GM06990 (cell line): Measurements from ENCODE around the gene GBX1.

Source experiments
- DNase-seq: peaks from one replicate; pipeline ENCODE4 v3.0.0-alpha.2; 2011; ENCODE audit not compliant: insufficient read length; ENCODE audit errors: extremely low read depth
- H3K27me3 ChIP-seq: replicated peaks from 2 replicates; pipeline ENCODE4 v1.6.0; 2011; ENCODE audit warnings: low read length; ENCODE audit not compliant: control insufficient read depth, insufficient read depth
- H3K36me3 ChIP-seq: 2 replicates; pipeline ENCODE4 v1.5.1; 2011; ENCODE audit warnings: low read length; ENCODE audit not compliant: control insufficient read depth, insufficient read depth
- H3K4me3 ChIP-seq: replicated peaks from 2 replicates; pipeline ENCODE4 v1.5.1; 2011; ENCODE audit warnings: low read depth, mild to moderate bottlenecking, control low read depth, low read length
- TF ChIP-seq, protein P1 (sequence below): IDR thresholded peaks from 2 replicates; pipeline ENCODE4 v1.5.1; 2011; ENCODE audit warnings: low read length, control low read depth, mild to moderate bottlenecking, inconsistent platforms; ENCODE audit not compliant: insufficient read depth, poor library complexity, severe bottlenecking

The GBX1 gene

DNA sequence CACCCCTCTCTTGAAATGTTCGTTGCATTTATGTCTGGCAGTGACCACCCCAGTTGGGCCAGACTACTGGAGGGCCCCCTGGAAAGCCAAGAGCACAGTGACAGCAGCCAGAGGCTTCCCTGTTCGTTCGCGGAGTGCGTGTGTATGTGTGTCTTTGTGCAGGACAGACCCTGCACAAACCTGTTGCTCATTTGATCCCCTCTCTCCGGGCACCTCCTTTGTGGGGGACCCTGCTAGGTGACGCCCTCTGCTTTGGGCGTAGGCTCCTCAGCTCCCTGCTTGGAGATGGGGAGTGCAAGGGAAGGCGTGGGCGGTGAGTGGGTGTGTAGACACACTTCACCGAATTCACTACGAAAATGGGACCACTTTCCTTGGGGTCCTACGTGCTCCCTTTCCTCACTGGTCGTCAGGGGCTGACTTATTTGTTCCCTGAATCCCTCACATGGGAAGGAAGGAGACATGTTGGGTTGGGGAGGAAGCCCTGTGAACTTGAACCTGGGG lies 42.5 kb downstream of the GBX1 start:
- TF ChIP-seq, protein P1, sequence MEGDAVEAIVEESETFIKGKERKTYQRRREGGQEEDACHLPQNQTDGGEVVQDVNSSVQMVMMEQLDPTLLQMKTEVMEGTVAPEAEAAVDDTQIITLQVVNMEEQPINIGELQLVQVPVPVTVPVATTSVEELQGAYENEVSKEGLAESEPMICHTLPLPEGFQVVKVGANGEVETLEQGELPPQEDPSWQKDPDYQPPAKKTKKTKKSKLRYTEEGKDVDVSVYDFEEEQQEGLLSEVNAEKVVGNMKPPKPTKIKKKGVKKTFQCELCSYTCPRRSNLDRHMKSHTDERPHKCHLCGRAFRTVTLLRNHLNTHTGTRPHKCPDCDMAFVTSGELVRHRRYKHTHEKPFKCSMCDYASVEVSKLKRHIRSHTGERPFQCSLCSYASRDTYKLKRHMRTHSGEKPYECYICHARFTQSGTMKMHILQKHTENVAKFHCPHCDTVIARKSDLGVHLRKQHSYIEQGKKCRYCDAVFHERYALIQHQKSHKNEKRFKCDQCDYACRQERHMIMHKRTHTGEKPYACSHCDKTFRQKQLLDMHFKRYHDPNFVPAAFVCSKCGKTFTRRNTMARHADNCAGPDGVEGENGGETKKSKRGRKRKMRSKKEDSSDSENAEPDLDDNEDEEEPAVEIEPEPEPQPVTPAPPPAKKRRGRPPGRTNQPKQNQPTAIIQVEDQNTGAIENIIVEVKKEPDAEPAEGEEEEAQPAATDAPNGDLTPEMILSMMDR, result no peak
- no peaks in the 10 kb centered on the region for H3K27me3 ChIP-seq
- peaks cover 10% of the 10 kb centered on the region for H3K36me3 ChIP-seq
- H3K4me3 ChIP-seq, result no peak overlapping the region
- no peak for DNase-seq

DNA sequence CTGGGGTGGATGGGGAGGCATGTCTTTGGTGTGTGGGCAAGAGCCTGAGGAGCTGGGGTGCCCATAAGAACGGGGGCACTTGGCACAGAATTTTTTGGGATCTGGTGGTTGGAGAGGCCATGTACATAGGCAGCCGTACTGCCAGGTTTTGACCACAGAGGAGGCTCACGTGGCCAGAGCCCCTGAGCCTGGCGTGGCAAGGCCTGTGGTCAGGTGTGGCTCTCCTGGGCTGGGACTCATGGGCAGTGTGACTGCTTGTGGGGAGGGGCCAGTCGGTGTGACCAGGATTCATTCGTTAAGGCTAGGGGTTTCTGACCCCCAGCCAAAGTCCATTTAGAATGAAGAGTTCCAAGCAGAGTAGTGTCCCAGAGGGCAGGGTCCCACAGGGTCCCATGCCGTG lies 43.0 kb downstream of the GBX1 start:
- no peak overlapping the region for H3K4me3 ChIP-seq
- no peaks in the 10 kb centered on the region for H3K27me3 ChIP-seq
- H3K36me3 ChIP-seq, result peaks cover 10% of the 10 kb centered on the region
- DNase-seq, result no peak
- TF ChIP-seq, protein P1, result no peak

DNA sequence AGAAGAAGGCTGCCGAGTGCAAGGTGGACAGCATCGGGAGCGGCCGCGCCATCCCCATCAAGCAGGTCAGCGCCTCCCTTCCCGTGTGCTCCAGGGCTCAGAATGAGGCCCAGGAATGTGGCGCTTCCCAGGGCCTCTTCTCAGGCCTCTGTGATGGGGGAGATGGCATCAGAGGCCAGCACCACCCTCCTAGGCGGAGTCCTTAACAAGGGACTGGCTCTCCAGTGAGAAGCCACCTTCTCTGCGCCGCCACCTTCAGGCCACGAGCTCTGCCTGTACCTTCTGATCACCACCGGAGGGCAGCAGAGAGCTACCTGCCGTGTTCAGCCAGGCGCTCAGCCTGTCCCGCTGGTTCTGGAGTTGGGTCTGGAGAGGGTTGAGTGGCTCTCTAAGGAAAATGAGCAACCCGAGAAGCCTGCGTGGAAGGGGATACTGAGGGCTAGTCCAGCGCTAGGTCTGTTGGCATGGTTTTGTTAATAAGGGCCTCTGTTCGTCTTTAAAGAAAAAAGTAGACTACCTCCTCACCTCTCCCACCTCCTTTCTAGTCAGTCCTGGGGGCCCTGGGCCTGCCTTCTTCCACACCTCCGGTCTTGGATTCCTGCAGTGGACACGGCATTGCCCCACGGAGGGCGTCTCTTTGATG lies 43.6 kb downstream of the GBX1 start:
- no peaks in the 10 kb centered on the region for H3K27me3 ChIP-seq
- TF ChIP-seq, protein P1, result peak; percentile 99
- DNase-seq, result peak; percentile 56
- peaks cover 11% of the 10 kb centered on the region for H3K36me3 ChIP-seq
- no peak overlapping the region for H3K4me3 ChIP-seq

DNA sequence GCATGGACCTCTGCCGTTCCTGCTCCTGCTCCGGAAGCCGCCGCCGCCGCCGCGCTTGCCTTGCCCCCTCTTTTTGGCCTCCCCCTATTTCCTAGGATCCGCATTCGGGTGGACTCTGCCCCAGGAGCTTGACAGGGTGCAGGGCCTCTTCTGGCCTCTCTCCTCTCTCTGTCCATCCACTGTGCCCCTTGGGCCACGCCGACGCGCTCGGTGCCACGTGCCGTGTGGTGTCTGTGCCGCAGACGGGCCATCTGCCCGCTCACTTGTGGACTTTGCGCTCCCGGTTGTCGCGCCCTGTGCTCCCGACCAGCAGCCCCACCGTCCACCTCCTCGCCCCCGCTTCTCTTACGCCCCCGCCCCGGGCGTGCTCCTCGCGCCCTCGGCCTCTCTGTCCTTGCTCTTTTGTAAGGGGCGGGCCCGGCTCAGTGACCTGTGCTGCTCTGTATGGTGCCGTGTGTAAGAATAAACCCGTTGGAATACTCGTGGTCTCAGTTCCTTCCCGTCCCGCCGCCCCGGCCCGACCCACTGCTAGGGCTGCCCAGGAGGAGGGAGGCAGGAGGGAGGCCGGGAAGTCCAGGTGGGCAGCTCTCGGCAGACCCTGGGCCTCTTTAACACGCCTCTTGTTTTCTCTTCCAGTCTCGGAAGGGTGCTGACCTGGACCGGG lies 44.2 kb downstream of the GBX1 start:
- TF ChIP-seq, protein P1, result no peak
- H3K36me3 ChIP-seq, result peaks cover 12% of the 10 kb centered on the region
- DNase-seq, result no peak
- no peak overlapping the region for H3K4me3 ChIP-seq
- H3K27me3 ChIP-seq, result no peaks in the 10 kb centered on the region

DNA sequence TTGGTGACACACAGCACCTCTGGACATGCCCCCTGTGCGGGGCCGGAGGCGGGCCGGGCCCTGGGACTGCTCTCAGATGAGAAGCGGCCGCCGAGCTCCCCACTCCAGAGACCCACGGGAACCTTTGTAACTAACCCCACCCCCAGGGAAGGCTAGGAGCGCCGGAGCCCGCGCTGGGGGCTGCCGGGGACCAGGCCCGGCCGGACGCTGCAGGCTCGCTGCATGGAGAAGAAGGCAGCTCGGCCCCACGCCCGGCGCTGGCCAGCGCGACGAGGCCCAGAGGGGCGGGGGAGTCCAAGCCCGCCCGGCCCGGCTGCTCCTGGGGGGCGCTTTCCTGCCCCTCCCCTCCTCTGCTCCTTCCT lies 44.7 kb downstream of the GBX1 start:
- Histone ChIP-seq H3K4me3 (no peak overlapping the region), H3K36me3 (peaks cover 14% of the 10 kb centered on the region), H3K27me3 (no peaks in the 10 kb centered on the region)
- TF ChIP-seq, protein P1, result no peak
- DNase-seq, result no peak
